ENCODE measurements around the gene PAN3. TPM values are rescaled to one million over a fixed set of nuclear protein-coding genes. Genes with fewer than 3 reads are reported as not detected.

PAN3 gene
- total RNA-seq, 4 donors from 2014 or later = 41.7 to 68.3 (median 42.2) TPM

DNA sequence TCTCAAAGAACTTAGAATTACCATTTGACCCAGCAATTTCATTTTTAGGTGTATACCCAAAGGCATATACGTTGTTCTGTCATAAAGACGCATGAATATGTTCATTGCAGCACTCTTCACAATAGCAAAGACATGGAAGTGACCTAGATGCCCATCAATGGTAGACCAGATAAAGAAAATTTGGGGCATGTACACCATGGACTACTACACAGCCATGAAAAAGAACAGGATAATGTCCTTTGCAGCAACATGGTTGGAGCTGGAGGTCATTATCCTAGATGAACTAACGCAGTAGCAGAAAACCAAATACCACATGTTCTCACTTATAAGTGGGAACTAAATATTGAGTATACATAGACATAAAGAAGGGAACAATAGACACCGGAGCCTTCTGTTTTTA lies 20.7 kb downstream of the PAN3 start:
- Histone ChIP-seq H3K27ac (no peak overlapping the region), H3K27me3 (no peaks in the 10 kb centered on the region), H3K4me3 (no peak overlapping the region), H3K36me3 (no peaks in the 10 kb centered on the region), H3K9me3 (no peaks in the 10 kb centered on the region), H3K4me1 (peaks cover 15% of the 10 kb centered on the region)
- no peak for TF ChIP-seq POLR2A (IDR thresholded peaks at IDR 0.05)
- no peak for TF ChIP-seq EP300 (IDR thresholded peaks at IDR 0.05)
- TF ChIP-seq POLR2AphosphoS5 (IDR thresholded peaks at IDR 0.05) = no peak
- TF ChIP-seq CTCF (IDR thresholded peaks at IDR 0.05) = no peak
- no peak for DNase-seq (ENCODE audit: low spot score in 2 of 2)
- 90% methylated on average over 4 of the region's 4 CpGs for WGBS

DNA sequence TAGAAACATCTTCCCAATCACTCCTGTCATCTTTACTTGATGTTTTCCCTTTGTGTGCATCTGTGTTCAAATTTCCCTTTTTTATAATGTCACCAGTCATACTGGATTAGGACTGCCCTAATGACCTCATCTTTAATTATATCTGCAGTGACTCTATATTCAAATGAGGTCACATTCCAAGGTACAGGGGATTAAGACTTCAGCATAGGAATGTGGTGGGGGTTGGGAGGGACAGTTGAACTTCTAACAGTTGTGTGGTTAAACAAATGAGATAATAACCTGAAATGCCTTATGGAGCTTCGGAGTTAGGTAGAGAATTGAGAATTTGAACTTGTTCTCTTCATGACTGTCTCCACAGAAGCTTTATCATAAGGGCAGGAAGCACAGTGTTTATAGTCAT lies 23.0 kb downstream of the PAN3 start:
- no peak for DNase-seq (ENCODE audit: low spot score in 2 of 2)
- TF ChIP-seq POLR2A (IDR thresholded peaks at IDR 0.05) (no peak), EP300 (IDR thresholded peaks at IDR 0.05) (no peak), CTCF (IDR thresholded peaks at IDR 0.05) (no peak), POLR2AphosphoS5 (IDR thresholded peaks at IDR 0.05) (no peak)
- H3K36me3 ChIP-seq = no peaks in the 10 kb centered on the region

DNA sequence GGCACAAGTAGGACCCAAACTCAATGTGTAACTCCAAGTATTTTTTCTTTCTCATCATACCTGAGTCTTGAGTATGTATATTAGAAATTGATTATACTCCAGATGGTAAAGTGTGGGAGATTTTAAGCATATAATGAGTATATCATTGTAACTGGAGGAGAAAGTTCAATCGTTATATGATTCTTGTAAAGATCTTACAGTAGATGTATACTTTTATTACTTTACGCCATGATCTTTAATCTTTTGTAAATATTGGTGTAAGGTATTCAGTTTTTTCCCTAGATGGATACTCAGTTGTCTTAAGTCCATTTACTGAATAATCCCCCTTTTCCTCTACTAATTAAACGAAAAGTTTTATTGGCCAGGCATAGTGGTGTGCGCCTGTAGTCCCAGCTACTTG lies 25.2 kb downstream of the PAN3 start:
- WGBS = 93% methylated on average over 4 of the region's 4 CpGs
- no peaks in the 10 kb centered on the region for H3K36me3 ChIP-seq
- H3K27ac ChIP-seq = no peak overlapping the region
- H3K9me3 ChIP-seq = no peaks in the 10 kb centered on the region
- no peak for DNase-seq (ENCODE audit: low spot score in 2 of 2)
- peaks cover 15% of the 10 kb centered on the region for H3K4me1 ChIP-seq
- H3K4me3 ChIP-seq = no peak overlapping the region
- H3K27me3 ChIP-seq = no peaks in the 10 kb centered on the region
- TF ChIP-seq POLR2A (IDR thresholded peaks at IDR 0.05) = no peak
- TF ChIP-seq EP300 (IDR thresholded peaks at IDR 0.05) = no peak
- TF ChIP-seq CTCF (IDR thresholded peaks at IDR 0.05) = no peak
- TF ChIP-seq POLR2AphosphoS5 (IDR thresholded peaks at IDR 0.05) = no peak

More for the DNA sequence above, 23.0 kb downstream of the PAN3 start:
- peaks cover 15% of the 10 kb centered on the region for H3K4me1 ChIP-seq
- H3K27ac ChIP-seq = no peak overlapping the region
- WGBS = 61% methylated on average over 1 of the region's 1 CpG
- H3K4me3 ChIP-seq = no peak overlapping the region
- H3K27me3 ChIP-seq = no peaks in the 10 kb centered on the region
- H3K9me3 ChIP-seq = no peaks in the 10 kb centered on the region

GRCh38 chr13:28166257-28166656 lies 27.9 kb downstream of the PAN3 start:
- TF ChIP-seq POLR2AphosphoS5 (IDR thresholded peaks at IDR 0.05) = no peak
- TF ChIP-seq POLR2A (IDR thresholded peaks at IDR 0.05) = no peak
- TF ChIP-seq EP300 (IDR thresholded peaks at IDR 0.05) = no peak
- no peak for TF ChIP-seq CTCF (IDR thresholded peaks at IDR 0.05)
- H3K27ac ChIP-seq = no peak overlapping the region
- 92% methylated on average over 1 of the region's 1 CpG for WGBS
- no peaks in the 10 kb centered on the region for H3K9me3 ChIP-seq
- H3K27me3 ChIP-seq = no peaks in the 10 kb centered on the region
- no peak for DNase-seq (ENCODE audit: low spot score in 2 of 2)
- H3K4me3 ChIP-seq = no peak overlapping the region
- peaks cover 6% of the 10 kb centered on the region for H3K4me1 ChIP-seq
- H3K36me3 ChIP-seq = no peaks in the 10 kb centered on the region

GRCh38 chr13:28171266-28171665 lies 32.9 kb downstream of the PAN3 start:
- Histone ChIP-seq H3K4me1 (no peaks in the 10 kb centered on the region), H3K9me3 (no peaks in the 10 kb centered on the region), H3K27me3 (no peaks in the 10 kb centered on the region), H3K36me3 (peaks cover 7% of the 10 kb centered on the region), H3K27ac (no peak overlapping the region), H3K4me3 (no peak overlapping the region)
- 95% methylated on average over 5 of the region's 5 CpGs for WGBS
- DNase-seq (ENCODE audit: low spot score in 2 of 2) = no peak
- TF ChIP-seq EP300 (IDR thresholded peaks at IDR 0.05) = no peak
- TF ChIP-seq CTCF (IDR thresholded peaks at IDR 0.05) = no peak
- TF ChIP-seq POLR2A (IDR thresholded peaks at IDR 0.05) = no peak
- no peak for TF ChIP-seq POLR2AphosphoS5 (IDR thresholded peaks at IDR 0.05)
